GM18505 (cell line): ENCODE results near the gene PDE4B.

Experiments
- ATAC-seq: cut with Tn5 transposase; IDR thresholded peaks from one replicate; pipeline ENCODE4 v1.9.1; 2021; ENCODE audit not compliant: unreplicated experiment
- POLR2A ChIP-seq: IDR thresholded peaks from 4 replicates; pipeline ENCODE4 v1.6.1; 2011; ENCODE audit warnings: borderline replicate concordance; ENCODE audit not compliant: insufficient read depth, insufficient read length; ENCODE audit errors: extremely low read depth

PDE4B gene

DNA sequence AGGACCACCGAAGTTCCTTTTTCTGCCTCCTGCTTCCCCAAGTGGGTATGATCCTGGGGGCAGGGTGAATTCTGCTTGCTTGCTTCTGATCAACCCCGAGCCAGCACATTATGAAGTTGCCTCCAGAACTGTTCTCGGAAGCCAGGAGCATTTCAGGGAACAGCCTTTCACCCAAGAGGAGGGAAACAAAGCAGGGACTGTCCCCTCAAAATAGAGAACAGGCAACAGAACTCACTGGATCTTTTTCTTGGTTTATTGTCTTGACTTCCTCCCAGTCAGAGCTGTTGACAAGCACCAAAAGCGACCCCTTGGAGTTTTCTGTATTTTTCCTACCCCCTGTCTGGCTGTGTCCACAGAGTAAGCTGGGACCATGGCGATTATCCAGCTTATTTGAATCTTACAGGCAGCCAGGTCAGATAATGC is 482.9 kb downstream of the PDE4B start:
- no peak for TF ChIP-seq POLR2A
- no peak for ATAC-seq

DNA sequence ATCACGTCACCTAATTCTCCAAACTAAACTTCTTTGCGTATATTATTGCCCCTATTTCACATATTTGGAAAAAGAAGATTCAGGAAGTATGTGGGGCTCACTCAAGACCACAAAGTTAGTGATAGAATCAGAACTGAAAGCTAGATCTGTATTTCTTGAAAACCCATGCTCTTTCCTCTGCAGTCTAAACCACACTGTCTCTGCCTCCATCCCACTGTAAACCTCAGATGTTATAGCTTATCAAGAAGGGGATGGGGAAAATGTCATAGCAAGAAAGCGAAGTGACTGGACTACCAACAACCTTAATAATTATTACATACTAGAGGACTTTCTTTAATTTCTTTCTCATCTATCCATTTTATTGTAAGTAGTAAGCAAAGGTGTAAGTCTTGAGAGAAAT is 483.5 kb downstream of the PDE4B start:
- peak; percentile 81 for ATAC-seq
- no peak for TF ChIP-seq POLR2A

DNA sequence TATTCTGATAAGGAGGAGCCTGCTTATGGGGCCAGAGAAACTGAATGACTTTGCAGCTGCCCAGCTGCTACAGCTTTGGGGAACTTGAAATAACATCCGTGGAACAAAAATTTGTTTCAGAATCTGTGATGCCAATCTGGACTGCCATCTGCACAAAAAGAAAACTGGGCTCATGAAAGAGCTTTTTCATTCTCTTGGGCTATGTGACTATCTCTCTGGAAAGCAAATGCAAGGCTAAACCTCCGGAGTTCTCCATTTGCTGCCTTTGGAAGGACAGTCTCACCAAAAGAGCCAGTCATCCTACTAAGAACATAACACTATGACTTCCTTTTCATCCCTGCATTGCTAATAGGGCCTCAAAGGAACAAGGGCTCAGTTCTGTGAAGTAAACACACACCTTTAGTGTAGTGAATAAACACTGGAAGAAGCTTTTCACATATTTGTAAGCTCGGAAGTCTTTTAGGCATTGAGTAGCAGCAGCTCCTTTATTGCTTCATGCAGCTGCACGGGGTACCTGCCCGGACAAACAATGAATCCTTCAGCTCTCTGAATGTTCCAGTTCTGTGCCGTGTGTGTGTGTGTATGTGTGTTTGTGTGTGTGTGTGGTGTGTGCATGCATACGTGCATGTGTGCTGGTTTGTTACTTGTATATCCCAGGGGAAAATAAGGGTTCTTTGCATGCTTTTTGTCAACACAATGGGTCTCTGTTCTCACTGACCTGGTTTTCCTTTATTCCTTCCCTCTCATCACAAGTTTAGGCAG is 485.7 kb downstream of the PDE4B start:
- TF ChIP-seq POLR2A = no peak
- no peak for ATAC-seq

GRCh38 chr1:66281808-66282207 is 489.1 kb downstream of the PDE4B start:
- no peak for ATAC-seq
- TF ChIP-seq POLR2A = no peak

DNA sequence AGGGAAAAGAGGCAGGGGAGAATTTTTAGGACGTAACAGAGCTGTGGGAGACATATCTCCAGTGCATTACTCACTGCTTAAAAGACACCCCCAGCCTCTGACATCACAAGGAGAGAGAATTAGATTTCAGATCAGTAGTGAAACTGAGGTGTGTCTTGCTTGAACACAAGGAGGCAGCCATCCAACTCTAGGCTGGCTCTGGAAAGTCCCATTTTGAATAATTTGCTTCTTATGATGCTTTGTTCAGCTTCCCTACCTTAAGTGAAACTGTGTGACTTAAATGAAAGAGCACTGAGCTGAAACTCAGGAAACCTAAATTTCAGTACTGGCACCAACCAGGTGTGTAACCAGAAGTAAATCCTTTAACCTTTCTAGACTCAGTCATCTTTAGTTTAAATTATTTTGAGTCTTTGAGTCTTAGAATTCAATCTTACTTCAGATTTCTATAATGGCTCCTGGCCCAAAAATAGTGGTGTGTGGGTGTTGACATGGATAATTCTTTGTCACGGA is 489.7 kb downstream of the PDE4B start:
- ATAC-seq = peak; percentile 85
- no peak for TF ChIP-seq POLR2A

- TF ChIP-seq POLR2A = no peak
- ATAC-seq = no peak
These were observed 490.4 kb downstream of the PDE4B start for GRCh38 chr1:66282891-66283621.

GRCh38 chr1:66283622-66284041 is 490.9 kb downstream of the PDE4B start:
- peak; percentile 61 for ATAC-seq
- no peak for TF ChIP-seq POLR2A

DNA sequence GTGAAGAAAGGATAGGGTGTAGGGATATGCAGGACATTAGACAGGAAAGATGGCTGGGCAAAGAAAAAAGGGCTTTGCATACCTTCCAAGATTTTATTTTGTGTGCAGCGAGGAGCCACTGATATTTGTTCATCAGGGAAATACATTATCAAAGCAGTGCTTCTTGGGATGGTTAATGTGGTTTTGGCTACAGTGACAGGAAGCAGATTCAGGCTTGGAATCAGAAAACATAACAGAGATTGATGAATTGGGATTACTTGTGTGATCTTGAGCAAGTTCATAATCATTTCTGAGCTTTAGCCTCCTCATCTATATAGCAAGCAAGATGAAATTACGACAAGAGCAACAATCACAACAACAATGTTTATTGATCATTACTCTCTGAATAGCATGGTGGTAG is 492.1 kb downstream of the PDE4B start:
- ATAC-seq = no peak
- no peak for TF ChIP-seq POLR2A

GRCh38 chr1:66285618-66286270 is 493.0 kb downstream of the PDE4B start:
- TF ChIP-seq POLR2A = no peak
- ATAC-seq = no peak

- ATAC-seq = no peak
- TF ChIP-seq POLR2A = no peak
These were observed 493.6 kb downstream of the PDE4B start for GRCh38 chr1:66286307-66286706.

- ATAC-seq = no peak
These were observed 495.4 kb downstream of the PDE4B start for GRCh38 chr1:66288048-66288447.

GRCh38 chr1:66290761-66291530 is 498.3 kb downstream of the PDE4B start:
- no peak for TF ChIP-seq POLR2A
- ATAC-seq = no peak

More at GRCh38 chr1:66288048-66288447, 495.4 kb downstream of the PDE4B start:
- no peak for TF ChIP-seq POLR2A

- TF ChIP-seq POLR2A = no peak
- no peak for ATAC-seq
These were observed 498.8 kb downstream of the PDE4B start for GRCh38 chr1:66291531-66291864.
